ENCODE results near the gene MEIS2. TPM values are rescaled to one million over a fixed set of nuclear protein-coding genes. Genes with fewer than 3 reads are reported as not detected.

The MEIS2 gene
- total and polyA plus RNA-seq, 8 donors = 3.9 to 77.7 (median 25.9) TPM

DNA sequence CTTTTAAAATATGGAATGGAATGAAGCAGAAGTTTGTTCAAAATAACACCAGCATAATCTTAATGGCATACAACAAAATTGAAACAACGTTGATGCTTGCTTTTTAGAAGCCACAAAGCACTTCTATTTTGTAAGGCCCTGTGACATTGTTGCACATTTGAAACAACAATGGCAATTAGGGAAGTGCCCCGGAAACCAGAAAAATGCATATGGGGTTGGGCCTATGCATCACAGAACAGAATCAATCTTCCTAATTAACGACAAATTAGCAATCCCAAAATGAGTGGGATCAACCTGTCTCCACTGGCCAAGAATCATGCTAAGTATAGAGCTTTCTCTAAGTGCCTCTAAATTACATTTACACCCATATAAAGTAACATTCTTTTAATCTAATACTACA, 168.9 kb downstream of the MEIS2 start:
- Histone ChIP-seq H3K4me1 (peaks cover 0 to 6% (median 0%) of the 10 kb centered on the region in 4 donors), H3K9me3 (no peaks in the 10 kb centered on the region), H3K27ac (no peak overlapping the region), H3K4me3 (no peak overlapping the region), H3K36me3 (peaks cover 0 to 11% (median 0%) of the 10 kb centered on the region in 4 donors), H3K27me3 (no peaks in the 10 kb centered on the region)
- WGBS, 5 donors = 59 to 80% (median 74%) methylated on average over 3 of the region's 3 CpGs
- TF ChIP-seq, protein P1, sequence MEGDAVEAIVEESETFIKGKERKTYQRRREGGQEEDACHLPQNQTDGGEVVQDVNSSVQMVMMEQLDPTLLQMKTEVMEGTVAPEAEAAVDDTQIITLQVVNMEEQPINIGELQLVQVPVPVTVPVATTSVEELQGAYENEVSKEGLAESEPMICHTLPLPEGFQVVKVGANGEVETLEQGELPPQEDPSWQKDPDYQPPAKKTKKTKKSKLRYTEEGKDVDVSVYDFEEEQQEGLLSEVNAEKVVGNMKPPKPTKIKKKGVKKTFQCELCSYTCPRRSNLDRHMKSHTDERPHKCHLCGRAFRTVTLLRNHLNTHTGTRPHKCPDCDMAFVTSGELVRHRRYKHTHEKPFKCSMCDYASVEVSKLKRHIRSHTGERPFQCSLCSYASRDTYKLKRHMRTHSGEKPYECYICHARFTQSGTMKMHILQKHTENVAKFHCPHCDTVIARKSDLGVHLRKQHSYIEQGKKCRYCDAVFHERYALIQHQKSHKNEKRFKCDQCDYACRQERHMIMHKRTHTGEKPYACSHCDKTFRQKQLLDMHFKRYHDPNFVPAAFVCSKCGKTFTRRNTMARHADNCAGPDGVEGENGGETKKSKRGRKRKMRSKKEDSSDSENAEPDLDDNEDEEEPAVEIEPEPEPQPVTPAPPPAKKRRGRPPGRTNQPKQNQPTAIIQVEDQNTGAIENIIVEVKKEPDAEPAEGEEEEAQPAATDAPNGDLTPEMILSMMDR (IDR thresholded peaks at IDR 0.05) = no peak
- TF ChIP-seq POLR2A (IDR thresholded peaks at IDR 0.05) (no peak), POLR2AphosphoS5 (IDR thresholded peaks at IDR 0.05) (no peak), EP300 (IDR thresholded peaks at IDR 0.05) (no peak)
- DNase-seq = no peak
- intact Hi-C loops (cut with DNase I; ENCODE audit: low total_unique reads) = no loop called here

DNA sequence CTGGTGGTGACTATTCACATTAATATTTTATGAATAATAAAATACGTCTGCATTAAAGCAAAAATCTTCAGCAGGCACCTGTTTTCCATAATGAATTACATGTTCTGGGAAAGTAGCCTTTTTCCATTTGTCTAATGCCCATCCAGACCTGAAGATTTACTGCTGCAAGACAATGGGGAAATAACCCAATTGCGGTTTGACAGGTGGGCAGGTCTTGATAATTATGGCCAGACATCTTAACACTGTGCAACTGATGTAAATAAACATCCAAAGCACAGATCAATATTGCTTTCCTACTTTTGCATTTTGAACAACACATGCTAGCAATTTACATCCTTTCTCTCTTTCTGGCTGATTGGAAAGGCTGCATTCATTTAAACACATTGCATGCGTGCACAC, 173.9 kb downstream of the MEIS2 start:
- intact Hi-C loops (cut with DNase I; ENCODE audit: low total_unique reads) = no loop called here
- H3K27me3 ChIP-seq = no peaks in the 10 kb centered on the region
- no peak for DNase-seq
- no peak overlapping the region for H3K4me3 ChIP-seq
- H3K36me3 ChIP-seq = peaks cover 0 to 11% (median 0%) of the 10 kb centered on the region in 4 donors
- WGBS, 5 donors = 85 to 95% (median 92%) methylated on average over 3 of the region's 3 CpGs
- no peak overlapping the region for H3K27ac ChIP-seq
- peaks cover 0 to 35% (median 0%) of the 10 kb centered on the region in 4 donors for H3K4me1 ChIP-seq
- TF ChIP-seq POLR2AphosphoS5 (IDR thresholded peaks at IDR 0.05) (no peak), POLR2A (IDR thresholded peaks at IDR 0.05) (no peak), EP300 (IDR thresholded peaks at IDR 0.05) (no peak)
- TF ChIP-seq, protein P1 (IDR thresholded peaks at IDR 0.05) = no peak
- no peaks in the 10 kb centered on the region for H3K9me3 ChIP-seq

DNA sequence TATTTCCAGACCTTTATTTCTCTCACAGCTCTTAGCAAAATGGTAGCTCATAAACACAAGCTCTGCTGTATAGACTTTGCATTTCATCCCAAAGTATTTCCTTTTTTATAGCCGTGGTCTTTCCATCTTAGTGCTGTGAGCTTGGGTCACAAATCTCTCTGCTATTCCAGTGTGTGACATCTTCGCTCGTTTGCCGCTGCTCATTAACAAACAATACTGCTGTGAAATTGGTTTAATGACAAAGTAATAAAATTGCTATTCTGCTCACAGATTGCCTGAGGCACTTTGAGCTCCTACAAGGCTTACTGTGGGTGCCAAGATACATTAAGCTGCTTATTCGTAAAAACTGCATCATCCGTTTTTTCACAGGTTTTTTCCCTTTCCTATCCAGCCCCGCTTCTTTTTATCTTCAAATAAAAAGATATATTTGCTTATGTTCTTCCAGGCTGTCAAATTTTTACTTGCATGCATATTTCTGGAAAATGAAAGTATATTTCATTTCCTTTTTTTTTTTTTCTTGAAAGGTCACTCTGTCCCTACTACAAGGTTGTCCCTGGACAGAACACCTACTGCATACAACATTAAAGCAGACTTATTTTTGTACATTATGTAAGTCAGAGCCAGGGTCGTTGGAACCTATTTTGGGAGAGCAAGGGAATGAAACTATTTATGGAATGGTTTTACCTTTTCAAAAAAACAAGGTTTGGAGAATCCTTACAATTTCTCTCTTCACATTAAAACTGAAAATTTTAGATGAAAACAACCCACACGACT, 174.5 kb downstream of the MEIS2 start:
- Histone ChIP-seq H3K4me1 (peaks cover 0 to 37% (median 0%) of the 10 kb centered on the region in 4 donors), H3K27me3 (no peaks in the 10 kb centered on the region), H3K36me3 (peaks cover 0 to 11% (median 0%) of the 10 kb centered on the region in 4 donors), H3K4me3 (no peak overlapping the region), H3K9me3 (no peaks in the 10 kb centered on the region), H3K27ac (no peak overlapping the region)
- DNase-seq = no peak
- WGBS, 5 donors = 75 to 85% (median 82%) methylated on average over 9 of the region's 9 CpGs
- no peak for TF ChIP-seq POLR2A (IDR thresholded peaks at IDR 0.05)
- TF ChIP-seq, protein P1 (IDR thresholded peaks at IDR 0.05) = no peak
- TF ChIP-seq POLR2AphosphoS5 (IDR thresholded peaks at IDR 0.05) = no peak
- TF ChIP-seq EP300 (IDR thresholded peaks at IDR 0.05) = no peak
- intact Hi-C loops (cut with DNase I; ENCODE audit: low total_unique reads) = no loop called here

DNA sequence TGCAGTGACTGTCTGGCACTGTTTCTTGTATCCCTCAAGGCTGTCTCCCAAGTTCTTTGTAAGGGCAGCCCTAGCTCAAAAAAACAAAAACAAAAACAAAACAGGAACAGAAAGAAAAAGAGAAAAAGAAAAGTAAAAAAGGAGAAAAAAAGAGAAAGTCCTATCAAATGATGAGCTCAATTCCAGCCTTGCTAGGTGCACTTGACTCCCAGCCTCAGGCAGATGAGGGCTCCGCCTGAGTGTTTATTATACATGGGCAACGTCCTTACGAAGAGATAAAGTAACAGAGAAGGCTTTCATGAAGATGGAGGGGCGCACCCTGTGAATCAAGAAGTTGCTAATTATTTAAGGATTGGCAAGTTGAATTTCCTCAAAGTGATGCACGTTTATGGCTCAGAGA, 175.3 kb downstream of the MEIS2 start:
- intact Hi-C loops (cut with DNase I; ENCODE audit: low total_unique reads) = no loop called here
- no peak overlapping the region for H3K27ac ChIP-seq
- H3K27me3 ChIP-seq = no peaks in the 10 kb centered on the region
- no peak overlapping the region for H3K4me3 ChIP-seq
- TF ChIP-seq POLR2A (IDR thresholded peaks at IDR 0.05) (no peak), EP300 (IDR thresholded peaks at IDR 0.05) (no peak), POLR2AphosphoS5 (IDR thresholded peaks at IDR 0.05) (no peak)
- TF ChIP-seq, protein P1 (IDR thresholded peaks at IDR 0.05) = no peak
- WGBS, 5 donors = 81 to 92% (median 86%) methylated on average over 5 of the region's 5 CpGs
- H3K36me3 ChIP-seq = peaks cover 0 to 11% (median 0%) of the 10 kb centered on the region in 4 donors
- peaks cover 0 to 37% (median 0%) of the 10 kb centered on the region in 4 donors for H3K4me1 ChIP-seq
- no peaks in the 10 kb centered on the region for H3K9me3 ChIP-seq
- DNase-seq = no peak

Measured in stomach (tissue), 9 donors.